Gastrocnemius medialis (tissue), 4 donors: ENCODE data around the gene MARCHF3. TPM values are rescaled to one million over a fixed set of nuclear protein-coding genes. Genes with fewer than 3 reads are reported as not detected.

Source experiments
- ATAC-seq, 2 donors: fragments of 150-250 bp; one replicate each; pipeline ENCODE4 v1.9.1; 2016
- DNase-seq, 2 donors: peaks; one replicate each; pipeline ENCODE4 v3.0.0-alpha.2; 2019
- H3K27ac ChIP-seq, 4 donors: fragments of 200-600 bp; sonication (generic); 1 replicate in 1 of 4; 2 replicates in 3 of 4; pipeline ENCODE4 v1.5.1; 2016 to 2018; ENCODE audit warnings: mild to moderate bottlenecking in 2 of 4, moderate library complexity in 1 of 4
- H3K27me3 ChIP-seq, 3 donors: fragments of 200-600 bp; sonication (generic) in 2 of 3; 1 replicate in 1 of 3; 2 replicates in 2 of 3; pipeline versions ENCODE4 v1.5.1 to v1.6.0; 2016 to 2019; ENCODE audit warnings: mild to moderate bottlenecking in 1 of 3, moderate library complexity in 1 of 3
- H3K36me3 ChIP-seq, 2 donors: fragments of 200-600 bp; sonication (generic) in 1 of 2; one replicate each; pipeline ENCODE4 v1.5.1; 2017 to 2018
- H3K4me1 ChIP-seq, 2 donors: fragments of 200-600 bp; sonication (generic) in 1 of 2; one replicate each; pipeline ENCODE4 v1.5.1; 2016 to 2017; ENCODE audit warnings: mild to moderate bottlenecking in 2 of 2
- H3K4me3 ChIP-seq, 4 donors: fragments of 200-600 bp; sonication (generic) in 3 of 4; 1 replicate in 1 of 4; 2 replicates in 3 of 4; pipeline ENCODE4 v1.5.1; 2016 to 2019; ENCODE audit warnings: mild to moderate bottlenecking in 2 of 4
- H3K9me3 ChIP-seq, 3 donors: fragments of 200-600 bp; sonication (generic) in 2 of 3; 1 replicate in 1 of 3; 2 replicates in 2 of 3; pipeline ENCODE4 v1.5.1; 2016 to 2019
- CTCF ChIP-seq, 5 experiments: fragments of 450-650 bp in 3 of 5; fragments of 200-600 bp in 2 of 5; sonication (generic) in 2 of 5; IDR thresholded peaks in 4 of 5; conservative IDR thresholded peaks in 1 of 5; 1 replicate in 4 of 5; 2 replicates in 1 of 5; pipeline ENCODE4 v1.5.1; 2016 to 2019; ENCODE audit warnings: antibody characterized with exemption in 5 of 5, mild to moderate bottlenecking in 3 of 5, moderate library complexity in 3 of 5
- POLR2A ChIP-seq, 2 donors: fragments of 450-650 bp; IDR thresholded peaks; one replicate each; pipeline ENCODE4 v1.6.1; 2017; ENCODE audit warnings: antibody characterized with exemption in 2 of 2, mild to moderate bottlenecking in 2 of 2, moderate library complexity in 2 of 2
- in situ Hi-C, 4 donors: fragments of 200-750 bp; cut with MboI; loops; one replicate each; pipeline versions ENCODE4 v1.15.0 to v1.8.0; 2017; ENCODE audit warnings: low sequenced_read_pairs in 4 of 4
- intact Hi-C: fragments of 100-400 bp; cut with DNase I; formaldehyde crosslinking; loops from one replicate; pipeline ENCODE4 v1.15.1; 2023; ENCODE audit warnings: low total_unique reads
- total RNA-seq, 4 donors: library from RNA; depleted of rRNA; stranded (reverse); fragments of >200 nt; gene quantifications; one replicate each; pipeline versions ENCODE4 v1.1.0 to v1.2.3, GENCODE V29; 2016

MARCHF3 gene
- total RNA-seq: 1 to 10 TPM; 2.4 to 6.2 (median 3.6) TPM

GRCh38 chr5:127030259-127031146 is at the start of gene MARCHF3:
Gene MARCHF3 (minus strand): TSS chr5:127030558. CDS start chr5:126918171, 112,387 bp downstream.
- Histone ChIP-seq H3K27me3 (no peaks in the 10 kb centered on the region), H3K4me1 (peaks cover 8 to 31% of the 10 kb centered on the region in 2 donors), H3K27ac (peak within 1 kb of the TSS; percentile 89 to 95 (median 92)), H3K4me3 (peak within 1 kb of the TSS; percentile 80 to 95 (median 94)), H3K36me3 (no peaks in the 10 kb centered on the region), H3K9me3 (no peaks in the 10 kb centered on the region)
- intact Hi-C loops: loop anchor here (2.0 to 5.0 kb wide), 2 partner anchors 42 to 253 kb away; partner anchors contain the start of genes C5orf63 and LMNB1
- TF ChIP-seq CTCF (IDR thresholded peaks at IDR 0.05 in 4 of 5, conservative IDR thresholded peaks at IDR 0.05 in 1 of 5): peak in 2 of 5 experiments; percentile 22 to 26
- peak; percentile 90 to 97 for TF ChIP-seq POLR2A (IDR thresholded peaks at IDR 0.05)
- peak; percentile 92 to 96 for ATAC-seq
- in situ Hi-C loops: loop anchor here in 1 of 4 donors (25.0 kb wide), 1 partner anchor 168 kb away; no protein-coding TSS in a partner anchor
- DNase-seq: peak; percentile 90 to 93

DNA sequence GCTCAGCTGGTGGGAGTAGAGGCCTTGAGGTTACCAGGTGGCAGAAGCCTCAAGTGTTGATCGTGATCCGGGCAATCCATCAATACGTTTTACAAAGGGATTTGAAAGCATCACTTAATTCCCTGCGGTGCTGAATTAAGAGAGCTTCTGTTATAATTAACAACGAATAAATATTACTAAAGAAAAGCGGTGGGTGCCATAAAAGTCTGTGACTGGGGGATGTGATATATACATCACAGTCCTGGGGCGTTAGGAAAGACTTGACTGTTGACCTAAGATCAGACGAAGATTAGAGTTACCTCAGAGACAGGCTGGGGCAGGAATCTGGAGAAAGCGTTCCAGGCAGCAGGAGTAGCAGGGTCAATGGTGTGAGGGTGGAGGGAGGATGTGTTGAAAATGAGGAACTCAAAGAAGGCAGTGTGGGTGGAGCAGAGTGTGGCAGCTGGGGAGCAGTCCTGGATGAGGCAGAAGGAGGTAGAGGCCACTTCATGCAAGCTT is 49.7 kb upstream of the MARCHF3 start:
- in situ Hi-C loops: no loop called here

GRCh38 chr5:127077366-127077765 is 47.0 kb upstream of the MARCHF3 start:
- ATAC-seq (no peak), DNase-seq (no peak)
- Histone ChIP-seq H3K27me3 (peaks cover 0 to 2% (median 0%) of the 10 kb centered on the region in 3 donors), H3K4me1 (peaks cover 0 to 4% of the 10 kb centered on the region in 2 donors), H3K36me3 (no peaks in the 10 kb centered on the region), H3K9me3 (no peaks in the 10 kb centered on the region), H3K27ac (no peak overlapping the region), H3K4me3 (no peak overlapping the region)
- in situ Hi-C loops: no loop called here
- intact Hi-C loops: no loop called here
- TF ChIP-seq CTCF (IDR thresholded peaks at IDR 0.05 in 4 of 5, conservative IDR thresholded peaks at IDR 0.05 in 1 of 5): no peak
- TF ChIP-seq POLR2A (IDR thresholded peaks at IDR 0.05): no peak

More for the DNA sequence above, 49.7 kb upstream of the MARCHF3 start:
- Histone ChIP-seq H3K36me3 (no peaks in the 10 kb centered on the region), H3K9me3 (no peaks in the 10 kb centered on the region), H3K4me1 (no peaks in the 10 kb centered on the region), H3K27me3 (peaks cover 0 to 2% (median 0%) of the 10 kb centered on the region in 3 donors), H3K27ac (no peak overlapping the region), H3K4me3 (no peak overlapping the region)
- intact Hi-C loops: no loop called here
- no peak for ATAC-seq
- no peak for TF ChIP-seq CTCF (IDR thresholded peaks at IDR 0.05 in 4 of 5, conservative IDR thresholded peaks at IDR 0.05 in 1 of 5)
- TF ChIP-seq POLR2A (IDR thresholded peaks at IDR 0.05): no peak
- DNase-seq: no peak

- Histone ChIP-seq H3K9me3 (no peaks in the 10 kb centered on the region), H3K36me3 (no peaks in the 10 kb centered on the region), H3K4me1 (peaks cover 0 to 4% of the 10 kb centered on the region in 2 donors), H3K27me3 (peaks cover 0 to 2% (median 0%) of the 10 kb centered on the region in 3 donors), H3K4me3 (no peak overlapping the region), H3K27ac (no peak overlapping the region)
- DNase-seq: no peak
- in situ Hi-C loops: no loop called here
- no peak for TF ChIP-seq POLR2A (IDR thresholded peaks at IDR 0.05)
- no peak for TF ChIP-seq CTCF (IDR thresholded peaks at IDR 0.05 in 4 of 5, conservative IDR thresholded peaks at IDR 0.05 in 1 of 5)
- intact Hi-C loops: no loop called here
- ATAC-seq: no peak
Measured at GRCh38 chr5:127076315-127077129, 46.2 kb upstream of the MARCHF3 start.
